ENCODE measurements around the gene RBM8A. TPM values are rescaled to one million over a fixed set of nuclear protein-coding genes. Genes with fewer than 3 reads are reported as not detected.

Gene RBM8A
- total RNA-seq, 4 donors from 2014 or later, result 199 to 589 (median 381) TPM

GRCh38 chr1:145963265-145964019, 36.2 kb upstream of the RBM8A start:
- ATAC-seq, result no peak
- H3K36me3 ChIP-seq, result peaks cover 0 to 6% of the 10 kb centered on the region in 2 donors
- H3K27ac ChIP-seq, result peak overlapping the region; percentile 88 to 99 (median 96)
- in situ Hi-C loops (cut with MboI; ENCODE audit: low sequenced_read_pairs in 4 of 4) (no loop called here), intact Hi-C loops (cut with DNase I; ENCODE audit: low total_unique reads) (loop anchor here (2.0 kb wide), 3 partner anchors 15 to 71 kb away; partner anchors contain the start of gene PEX11B)
- H3K9me3 ChIP-seq, result no peaks in the 10 kb centered on the region
- H3K27me3 ChIP-seq, result no peaks in the 10 kb centered on the region
- no peak for TF ChIP-seq POLR2A (IDR thresholded peaks at IDR 0.05)
- no peak for TF ChIP-seq CTCF (IDR thresholded peaks at IDR 0.05 in 4 of 5, conservative IDR thresholded peaks at IDR 0.05 in 1 of 5)
- H3K4me3 ChIP-seq, result peak overlapping the region; percentile 69 to 82 (median 73)
- DNase-seq, result no peak
- peaks cover 36 to 42% of the 10 kb centered on the region in 2 donors for H3K4me1 ChIP-seq

GRCh38 chr1:145962157-145963102, 35.1 kb upstream of the RBM8A start:
- H3K4me3 ChIP-seq, result peak overlapping the region; percentile 69 to 82 (median 73)
- peaks cover 0 to 3% of the 10 kb centered on the region in 2 donors for H3K36me3 ChIP-seq
- H3K27ac ChIP-seq, result peak overlapping the region; percentile 88 to 99 (median 96)
- no peaks in the 10 kb centered on the region for H3K9me3 ChIP-seq
- intact Hi-C loops (cut with DNase I; ENCODE audit: low total_unique reads), result loop anchor here (2.0 kb wide), 1 partner anchor 44 kb away; the partner anchor contains the start of gene PEX11B
- peaks cover 41 to 45% of the 10 kb centered on the region in 2 donors for H3K4me1 ChIP-seq
- peak in 1 of 2 donors; percentile 64 for DNase-seq
- in situ Hi-C loops (cut with MboI; ENCODE audit: low sequenced_read_pairs in 4 of 4), result no loop called here
- peak in 1 of 2 donors; percentile 9 for ATAC-seq
- H3K27me3 ChIP-seq, result no peaks in the 10 kb centered on the region
- TF ChIP-seq CTCF (IDR thresholded peaks at IDR 0.05 in 4 of 5, conservative IDR thresholded peaks at IDR 0.05 in 1 of 5) (no peak), POLR2A (IDR thresholded peaks at IDR 0.05) (peak; percentile 51 to 55)

- in situ Hi-C loops (cut with MboI; ENCODE audit: low sequenced_read_pairs in 4 of 4) (no loop called here), intact Hi-C loops (cut with DNase I; ENCODE audit: low total_unique reads) (loop anchor here (2.0 kb wide), 1 partner anchor 43 kb away; the partner anchor contains the start of gene PEX11B)
- Histone ChIP-seq H3K36me3 (no peaks in the 10 kb centered on the region), H3K4me1 (peaks cover 45 to 46% of the 10 kb centered on the region in 2 donors), H3K4me3 (peak overlapping the region; percentile 69 to 82 (median 73)), H3K9me3 (no peaks in the 10 kb centered on the region), H3K27me3 (no peaks in the 10 kb centered on the region), H3K27ac (peak overlapping the region; percentile 88 to 99 (median 96))
- ATAC-seq (no peak), DNase-seq (peak in 1 of 2 donors; percentile 66)
- TF ChIP-seq CTCF (IDR thresholded peaks at IDR 0.05 in 4 of 5, conservative IDR thresholded peaks at IDR 0.05 in 1 of 5) (no peak), POLR2A (IDR thresholded peaks at IDR 0.05) (no peak)
Observed at GRCh38 chr1:145961425-145962156, 34.3 kb upstream of the RBM8A start.

GRCh38 chr1:145961109-145961424, 33.8 kb upstream of the RBM8A start:
- Histone ChIP-seq H3K4me3 (peak overlapping the region; percentile 69 to 82 (median 73)), H3K27me3 (no peaks in the 10 kb centered on the region), H3K4me1 (peaks cover 50 to 51% of the 10 kb centered on the region in 2 donors), H3K36me3 (no peaks in the 10 kb centered on the region), H3K9me3 (no peaks in the 10 kb centered on the region), H3K27ac (peak overlapping the region; percentile 88 to 99 (median 96))
- in situ Hi-C loops (cut with MboI; ENCODE audit: low sequenced_read_pairs in 4 of 4) (no loop called here), intact Hi-C loops (cut with DNase I; ENCODE audit: low total_unique reads) (no loop called here)
- ATAC-seq (no peak), DNase-seq (no peak)
- TF ChIP-seq POLR2A (IDR thresholded peaks at IDR 0.05), result no peak
- TF ChIP-seq CTCF (IDR thresholded peaks at IDR 0.05 in 4 of 5, conservative IDR thresholded peaks at IDR 0.05 in 1 of 5), result no peak
